ENCODE data around the gene PPP4R1. TPM values are rescaled to one million over a fixed set of nuclear protein-coding genes. Genes with fewer than 3 reads are reported as not detected.

PPP4R1 gene
- total and polyA plus RNA-seq, 12 donors: 22.8 to 104 (median 58.0) TPM

- peaks cover 0 to 21% of the 10 kb centered on the region in 2 donors for H3K4me1 ChIP-seq (replicated peaks in 1 of 2)
- H3K36me3 ChIP-seq (replicated peaks in 1 of 2): peaks cover 0 to 40% of the 10 kb centered on the region in 2 donors
Measured at GRCh38 chr18:9563331-9563730, 51.0 kb downstream of the PPP4R1 start.

GRCh38 chr18:9562584-9562983 is 51.8 kb downstream of the PPP4R1 start:
- no peaks in the 10 kb centered on the region for H3K9me3 ChIP-seq (replicated peaks in 1 of 3)
- H3K4me3 ChIP-seq: no peak overlapping the region
- TF ChIP-seq POLR2A (IDR thresholded peaks at IDR 0.05) (no peak), CTCF (IDR thresholded peaks at IDR 0.05) (no peak)
- peaks cover 0 to 40% of the 10 kb centered on the region in 2 donors for H3K36me3 ChIP-seq (replicated peaks in 1 of 2)
- whole genome bisulfite sequencing, 4 donors: 92 to 98% (median 93%) methylated on average over 4 of the region's 4 CpGs
- intact Hi-C loops (cut with DNase I): no loop called here
- H3K4me1 ChIP-seq (replicated peaks in 1 of 2): peaks cover 0 to 21% of the 10 kb centered on the region in 2 donors
- H3K27me3 ChIP-seq: no peaks in the 10 kb centered on the region
- peak overlapping the region in 1 of 5 donors; percentile 14 for H3K27ac ChIP-seq
- no peak for DNase-seq

More at GRCh38 chr18:9563331-9563730, 51.0 kb downstream of the PPP4R1 start:
- TF ChIP-seq POLR2A (IDR thresholded peaks at IDR 0.05): no peak
- no peak for TF ChIP-seq CTCF (IDR thresholded peaks at IDR 0.05)
- whole genome bisulfite sequencing, 4 donors: 74 to 92% (median 87%) methylated on average over 4 of the region's 4 CpGs
- Histone ChIP-seq H3K27ac (peak overlapping the region in 1 of 5 donors; percentile 14), H3K4me3 (no peak overlapping the region), H3K9me3 (replicated peaks in 1 of 3) (no peaks in the 10 kb centered on the region), H3K27me3 (no peaks in the 10 kb centered on the region)
- intact Hi-C loops (cut with DNase I): no loop called here
- peak in 1 of 7 donors; percentile 40 for DNase-seq

GRCh38 chr18:9561759-9562158 is 52.6 kb downstream of the PPP4R1 start:
- no peaks in the 10 kb centered on the region for H3K27me3 ChIP-seq
- TF ChIP-seq CTCF (IDR thresholded peaks at IDR 0.05) (no peak), POLR2A (IDR thresholded peaks at IDR 0.05) (no peak)
- intact Hi-C loops (cut with DNase I): no loop called here
- peaks cover 0 to 48% of the 10 kb centered on the region in 2 donors for H3K36me3 ChIP-seq (replicated peaks in 1 of 2)
- DNase-seq: no peak
- peak overlapping the region in 1 of 5 donors; percentile 30 for H3K27ac ChIP-seq
- H3K4me1 ChIP-seq (replicated peaks in 1 of 2): peaks cover 0 to 21% of the 10 kb centered on the region in 2 donors
- no peaks in the 10 kb centered on the region for H3K9me3 ChIP-seq (replicated peaks in 1 of 3)
- H3K4me3 ChIP-seq: no peak overlapping the region
- WGBS, 4 donors: 72 to 88% (median 81%) methylated on average over 2 of the region's 2 CpGs

GRCh38 chr18:9559253-9559652 is 55.1 kb downstream of the PPP4R1 start:
- Histone ChIP-seq H3K4me1 (replicated peaks in 1 of 2) (peaks cover 0 to 14% of the 10 kb centered on the region in 2 donors), H3K27ac (no peak overlapping the region), H3K4me3 (no peak overlapping the region), H3K9me3 (replicated peaks in 1 of 3) (no peaks in the 10 kb centered on the region), H3K27me3 (no peaks in the 10 kb centered on the region), H3K36me3 (replicated peaks in 1 of 2) (peaks cover 0 to 69% of the 10 kb centered on the region in 2 donors)
- no peak for TF ChIP-seq CTCF (IDR thresholded peaks at IDR 0.05)
- no peak for TF ChIP-seq POLR2A (IDR thresholded peaks at IDR 0.05)
- DNase-seq: peak in 3 of 7 donors; percentile 27 to 35 (median 30)
- 52 to 74% (median 56%) methylated on average over 6 of the region's 6 CpGs for WGBS, 4 donors
- intact Hi-C loops (cut with DNase I): no loop called here
